ENCODE measurements around the gene TMUB1.

GRCh38 chr7:151073990-151074389 lies 9.3 kb downstream of the TMUB1 start:
- TF ChIP-seq, protein P1, sequence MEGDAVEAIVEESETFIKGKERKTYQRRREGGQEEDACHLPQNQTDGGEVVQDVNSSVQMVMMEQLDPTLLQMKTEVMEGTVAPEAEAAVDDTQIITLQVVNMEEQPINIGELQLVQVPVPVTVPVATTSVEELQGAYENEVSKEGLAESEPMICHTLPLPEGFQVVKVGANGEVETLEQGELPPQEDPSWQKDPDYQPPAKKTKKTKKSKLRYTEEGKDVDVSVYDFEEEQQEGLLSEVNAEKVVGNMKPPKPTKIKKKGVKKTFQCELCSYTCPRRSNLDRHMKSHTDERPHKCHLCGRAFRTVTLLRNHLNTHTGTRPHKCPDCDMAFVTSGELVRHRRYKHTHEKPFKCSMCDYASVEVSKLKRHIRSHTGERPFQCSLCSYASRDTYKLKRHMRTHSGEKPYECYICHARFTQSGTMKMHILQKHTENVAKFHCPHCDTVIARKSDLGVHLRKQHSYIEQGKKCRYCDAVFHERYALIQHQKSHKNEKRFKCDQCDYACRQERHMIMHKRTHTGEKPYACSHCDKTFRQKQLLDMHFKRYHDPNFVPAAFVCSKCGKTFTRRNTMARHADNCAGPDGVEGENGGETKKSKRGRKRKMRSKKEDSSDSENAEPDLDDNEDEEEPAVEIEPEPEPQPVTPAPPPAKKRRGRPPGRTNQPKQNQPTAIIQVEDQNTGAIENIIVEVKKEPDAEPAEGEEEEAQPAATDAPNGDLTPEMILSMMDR (IDR thresholded peaks at IDR 0.05; ENCODE audit: low read depth, low read length, poor library complexity, severe bottlenecking), result no peak
- no peak for TF ChIP-seq EZH2phosphoT487 (IDR thresholded peaks at IDR 0.05; ENCODE audit: borderline replicate concordance, low read length)

Data from DOHH2 (cell line).